GM23248 (cell line): ENCODE data around the gene TYW1. TPM values are rescaled to one million over a fixed set of nuclear protein-coding genes. Genes with fewer than 3 reads are reported as not detected.
"Not testable (repeated sequence)": the region's sequence is repeated elsewhere in the genome, so short reads cannot be mapped to it uniquely, and the experiment has no call there.

Experiments used
- DNase-seq: peaks from one replicate; pipeline ENCODE4 v3.0.0-alpha.2; 2015
- H2AFZ ChIP-seq: fragments of 200-600 bp; sonication (generic); 2 replicates; pipeline ENCODE4 v1.6.1; 2016; ENCODE audit warnings: antibody characterized with exemption
- H3F3A ChIP-seq: fragments of 200-600 bp; sonication (generic); 2 replicates; pipeline ENCODE4 v1.6.1; 2016; ENCODE audit warnings: mild to moderate bottlenecking, antibody characterized with exemption, mixed run types; ENCODE audit not compliant: insufficient read depth
- H3K27ac ChIP-seq: fragments of 200-600 bp; sonication (generic); 2 replicates; pipeline ENCODE4 v1.5.1; 2016; ENCODE audit warnings: mild to moderate bottlenecking
- H3K27me3 ChIP-seq: fragments of 200-600 bp; sonication (generic); replicated peaks from 2 replicates; pipeline ENCODE4 v1.6.1; 2016; ENCODE audit warnings: mild to moderate bottlenecking; ENCODE audit not compliant: insufficient read depth
- H3K36me3 ChIP-seq: fragments of 200-600 bp; sonication (generic); 2 replicates; pipeline ENCODE4 v1.6.1; 2016; ENCODE audit warnings: low read depth, mild to moderate bottlenecking
- H3K4me1 ChIP-seq: fragments of 200-600 bp; sonication (generic); 2 replicates; pipeline ENCODE4 v1.6.1; 2016; ENCODE audit warnings: mild to moderate bottlenecking; ENCODE audit not compliant: insufficient read depth
- H3K4me2 ChIP-seq: fragments of 200-600 bp; sonication (generic); one replicate; pipeline ENCODE4 v1.6.1; 2016; ENCODE audit warnings: mild to moderate bottlenecking; ENCODE audit not compliant: unreplicated experiment
- H3K4me3 ChIP-seq: fragments of 200-600 bp; sonication (generic); 2 replicates; pipeline ENCODE4 v1.5.1; 2016; ENCODE audit warnings: mild to moderate bottlenecking
- H3K79me2 ChIP-seq: fragments of 200-600 bp; sonication (generic); 2 replicates; pipeline ENCODE4 v1.6.1; 2016; ENCODE audit warnings: mild to moderate bottlenecking; ENCODE audit not compliant: insufficient read depth
- H3K9ac ChIP-seq: fragments of 200-600 bp; sonication (generic); 2 replicates; pipeline ENCODE4 v1.6.1; 2016; ENCODE audit warnings: mild to moderate bottlenecking
- H3K9me2 ChIP-seq: fragments of 200-600 bp; sonication (generic); 2 replicates; pipeline ENCODE4 v1.6.1; 2016; ENCODE audit warnings: mixed run types, mild to moderate bottlenecking, moderate library complexity; ENCODE audit not compliant: insufficient read depth
- H3K9me3 ChIP-seq: fragments of 200-600 bp; sonication (generic); one replicate; pipeline ENCODE4 v1.6.1; 2017; ENCODE audit warnings: low read depth
- H4K20me1 ChIP-seq: fragments of 200-600 bp; sonication (generic); 2 replicates; pipeline ENCODE4 v1.6.0; 2016; ENCODE audit not compliant: insufficient read depth
- EZH2 ChIP-seq: fragments of 200-600 bp; sonication (generic); IDR thresholded peaks from 2 replicates; pipeline ENCODE4 v1.6.1; 2018; ENCODE audit warnings: antibody characterized with exemption, mild to moderate bottlenecking; ENCODE audit not compliant: insufficient read depth, poor library complexity, severe bottlenecking
- EZH2phosphoT487 ChIP-seq: fragments of 200-600 bp; sonication (generic); IDR thresholded peaks from 2 replicates; pipeline ENCODE4 v1.6.1; 2018; ENCODE audit warnings: antibody characterized with exemption, moderate library complexity, mild to moderate bottlenecking, low read depth; ENCODE audit not compliant: insufficient read depth
- WGBS, 2 experiments: methylation state at CpG; one replicate each; pipeline ENCODE4 v1.1.6; 2015 to 2017; ENCODE audit warnings: low lambda C conversion rate in 2 of 2, low coverage in 1 of 2; ENCODE audit errors: missing lambda C conversion rate in 2 of 2; 5-methylcytosine and 5-hydroxymethylcytosine counted together
- in situ Hi-C: fragments of 300-500 bp; cut with MboI; formaldehyde crosslinking; loops from 2 replicates; pipeline ENCODE4 v1.15.0; 2020
- polyA plus RNA-seq: library from polyadenylated mRNA; unstranded; fragments of >200 nt; fragmentation: Nextera tagmentation; extraction: Ambion mirVana; gene quantifications from 2 replicates; pipeline ENCODE4 v1.2.1, GENCODE V29; 2016
- total RNA-seq: library from RNA; depleted of rRNA; stranded (reverse); fragments of >200 nt; shearing (Covaris generic); gene quantifications from 2 replicates; pipeline ENCODE4 v1.2.3, GENCODE V29; 2014

Gene TYW1
- total and polyA plus RNA-seq, 2 experiments from 2014 or later, result 11.1 to 14.7 TPM

DNA sequence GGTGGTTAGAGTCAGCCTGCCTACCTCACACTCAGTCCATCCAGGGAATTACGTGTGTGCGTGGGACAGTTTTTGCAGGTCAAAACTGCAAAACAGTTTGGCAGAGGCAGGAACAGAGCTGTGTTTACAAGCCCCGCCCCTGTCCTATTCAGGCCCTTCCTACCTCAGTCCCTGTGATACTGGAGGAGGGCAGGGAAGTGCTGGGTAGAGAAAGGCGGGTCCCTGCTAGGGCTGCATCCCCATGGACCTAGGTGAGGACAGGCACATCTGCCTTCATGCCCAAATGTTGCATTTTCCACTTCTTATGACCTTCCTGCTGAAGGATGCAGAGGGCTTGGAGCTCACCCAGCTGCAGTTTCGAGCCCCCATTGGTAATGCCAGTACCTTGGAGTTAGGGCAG is 26.3 kb upstream of the TYW1 start:
- Histone ChIP-seq H3K79me2 (no peaks in the 10 kb centered on the region), H4K20me1 (no peaks in the 10 kb centered on the region), H3K4me1 (no peaks in the 10 kb centered on the region), H3K4me2 (no peak overlapping the region), H3K4me3 (no peak overlapping the region), H3K36me3 (no peaks in the 10 kb centered on the region), H3K9ac (no peak overlapping the region), H3F3A (no peaks in the 10 kb centered on the region), H3K9me3 (no peaks in the 10 kb centered on the region), H3K27me3 (no peaks in the 10 kb centered on the region), H3K9me2 (no peaks in the 10 kb centered on the region), H2AFZ (no peak overlapping the region), H3K27ac (no peak overlapping the region)
- 56 to 64% methylated on average over 5 of the region's 5 CpGs for WGBS, 2 experiments
- in situ Hi-C loops, result no loop called here
- no peak for DNase-seq
- TF ChIP-seq EZH2 (no peak), EZH2phosphoT487 (no peak)

- Histone ChIP-seq H3K36me3 (no peaks in the 10 kb centered on the region), H3K4me1 (no peaks in the 10 kb centered on the region), H3K4me2 (no peak overlapping the region), H2AFZ (no peak overlapping the region), H3K4me3 (no peak overlapping the region), H3F3A (no peaks in the 10 kb centered on the region), H3K9ac (no peak overlapping the region), H3K9me3 (no peaks in the 10 kb centered on the region), H3K27me3 (no peaks in the 10 kb centered on the region), H3K79me2 (no peaks in the 10 kb centered on the region), H3K9me2 (no peaks in the 10 kb centered on the region), H4K20me1 (no peaks in the 10 kb centered on the region), H3K27ac (no peak overlapping the region)
- TF ChIP-seq EZH2 (no peak), EZH2phosphoT487 (no peak)
- WGBS, 2 experiments, result 83 to 85% methylated on average over 15 of the region's 15 CpGs
- DNase-seq, result no peak
- in situ Hi-C loops, result no loop called here
Measured at GRCh38 chr7:66974986-66975590, 21.5 kb upstream of the TYW1 start.

DNA sequence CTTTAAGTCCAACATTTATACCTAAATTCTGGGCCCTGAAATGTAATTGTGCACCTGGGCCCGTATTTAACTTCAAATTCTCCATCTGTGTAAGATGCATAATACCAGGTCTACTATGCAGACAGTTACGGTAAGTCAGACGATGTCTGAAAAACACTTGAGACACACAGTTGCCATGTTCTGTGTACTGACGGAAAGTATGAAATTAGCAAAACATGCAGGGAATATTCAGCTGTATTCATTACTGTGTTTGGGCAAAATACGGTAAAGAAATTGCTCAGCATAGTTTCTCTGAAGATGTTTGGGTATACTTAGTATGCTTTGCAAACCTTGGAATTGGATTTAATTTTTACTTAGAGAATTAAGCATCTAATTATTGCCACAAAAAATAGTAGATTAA is 18.3 kb upstream of the TYW1 start:
- H4K20me1 ChIP-seq, H3K4me3 ChIP-seq, in situ Hi-C loops, H3K27me3 ChIP-seq, H3K9me2 ChIP-seq, H2AFZ ChIP-seq, H3K27ac ChIP-seq, H3K9me3 ChIP-seq, H3F3A ChIP-seq, H3K79me2 ChIP-seq, DNase-seq, H3K4me2 ChIP-seq, H3K4me1 ChIP-seq, H3K9ac ChIP-seq, H3K36me3 ChIP-seq: not testable (repeated sequence)
- WGBS, 2 experiments, result 70 to 78% methylated on average over 4 to 5 of the region's 5 CpGs

DNA sequence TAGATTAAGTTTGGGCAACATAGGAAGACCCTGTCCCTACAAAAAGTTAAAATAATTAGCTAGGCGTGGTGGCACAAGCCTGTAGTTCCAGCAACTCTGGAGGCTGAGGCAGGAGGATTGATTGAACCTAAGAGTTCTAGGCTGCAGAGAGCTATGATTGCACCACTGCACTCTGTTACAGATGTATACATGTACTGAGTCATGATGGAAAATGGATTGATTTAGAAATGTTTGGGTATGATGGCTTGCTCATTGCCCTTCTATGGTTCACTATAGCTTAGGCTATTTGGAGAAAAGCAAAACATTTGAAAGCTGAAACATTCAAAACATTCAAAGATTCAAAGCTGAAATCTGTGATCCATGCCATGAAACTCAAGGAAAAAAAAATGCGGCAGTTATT is 17.6 kb upstream of the TYW1 start:
- H3K4me3 ChIP-seq, H2AFZ ChIP-seq, H3K27me3 ChIP-seq, H3K9me2 ChIP-seq, H3F3A ChIP-seq, H3K4me1 ChIP-seq, H3K27ac ChIP-seq, H4K20me1 ChIP-seq, in situ Hi-C loops, H3K9me3 ChIP-seq, H3K79me2 ChIP-seq, H3K4me2 ChIP-seq, H3K9ac ChIP-seq, H3K36me3 ChIP-seq: not testable (repeated sequence)
- 79 to 96% methylated on average over 2 of the region's 2 CpGs for WGBS, 2 experiments
- DNase-seq, result peak; percentile 11

- H4K20me1 ChIP-seq, DNase-seq, H3K36me3 ChIP-seq, in situ Hi-C loops, H3K9ac ChIP-seq, H3K9me2 ChIP-seq, H3F3A ChIP-seq, H3K4me3 ChIP-seq, H3K4me2 ChIP-seq, H2AFZ ChIP-seq, H3K9me3 ChIP-seq, H3K4me1 ChIP-seq, H3K27me3 ChIP-seq, H3K79me2 ChIP-seq, H3K27ac ChIP-seq: not testable (repeated sequence)
- 88 to 94% methylated on average over 1 of the region's 1 CpG for WGBS, 2 experiments
Measured at GRCh38 chr7:66980336-66980735, 16.3 kb upstream of the TYW1 start.

GRCh38 chr7:66989552-66989951 is 7.1 kb upstream of the TYW1 start:
- Histone ChIP-seq H3F3A (peaks cover 14% of the 10 kb centered on the region), H3K79me2 (peaks cover 39% of the 10 kb centered on the region), H3K36me3 (peaks cover 54% of the 10 kb centered on the region)
- H3K27me3 ChIP-seq, H3K4me1 ChIP-seq, H3K9me3 ChIP-seq, in situ Hi-C loops, DNase-seq, H3K9me2 ChIP-seq, H3K4me2 ChIP-seq, H3K4me3 ChIP-seq, H4K20me1 ChIP-seq, H3K27ac ChIP-seq, H2AFZ ChIP-seq, H3K9ac ChIP-seq: not testable (repeated sequence)
- 100% methylated on average over 2 to 3 of the region's 3 CpGs for WGBS, 2 experiments

- H3F3A ChIP-seq, in situ Hi-C loops, H3K9me2 ChIP-seq, H2AFZ ChIP-seq, H3K9me3 ChIP-seq, H4K20me1 ChIP-seq, H3K27me3 ChIP-seq: not testable (repeated sequence)
- Histone ChIP-seq H3K4me3 (peak overlapping the region; percentile 90), H3K27ac (peak overlapping the region; percentile 98), H3K4me2 (peak overlapping the region; percentile 76), H3K4me1 (peaks cover 12% of the 10 kb centered on the region), H3K9ac (peak overlapping the region; percentile 99), H3K36me3 (peaks cover 33% of the 10 kb centered on the region), H3K79me2 (peaks cover 57% of the 10 kb centered on the region)
- DNase-seq, result peak; percentile 17
- 33 to 39% methylated on average over 4 to 5 of the region's 5 CpGs for WGBS, 2 experiments
Measured at GRCh38 chr7:66994051-66994450, 2.6 kb upstream of the TYW1 start.
